HepG2 (cell line): ENCODE measurements around the gene TBC1D22A. TPM values are rescaled to one million over a fixed set of nuclear protein-coding genes. Genes with fewer than 3 reads are reported as not detected.

Experiments used
- ATAC-seq: fragments of 200-7000 bp; cut with Tn5 transposase; 3 replicates; pipeline ENCODE4 v1.9.1; 2020; ENCODE audit warnings: mild to moderate bottlenecking, moderate library complexity
- BruUV-seq: library from RNA; stranded (reverse); fragments of 400-500 nt; replicated peaks from 2 replicates; lab custom pipeline; 2021; lab: Mats Ljungman, UMichigan
- CTCF ChIA-PET: fragments of 300-600 bp; formaldehyde crosslinking; extraction: SDS; loops from one replicate; lab custom pipeline; 2021; ENCODE audit warnings: low total read pairs, inconsistent platforms, low intra/inter-chr PET ratio; lab: Yijun Ruan, JAX
- POLR2A ChIA-PET: fragments of 350-600 bp; sonication (Branson Sonifier 250); formaldehyde crosslinking; loops from one replicate; lab custom pipeline; 2020; ENCODE audit warnings: antibody characterized with exemption, inconsistent platforms; lab: Yijun Ruan, JAX
- DNase-seq: peaks from one replicate; pipeline ENCODE4 v3.0.0-alpha.2; 2015; ENCODE audit warnings: low spot score
- FAIRE-seq: peaks from 3 replicates; lab custom pipeline; 2011; peaks lifted over from hg19 to GRCh38; lab: Jason Lieb, UNC
- H2AFZ ChIP-seq: one replicate; pipeline ENCODE4 v1.6.1; 2011; ENCODE audit warnings: low read length, inconsistent platforms
- H3K27ac ChIP-seq: fragments of 300-600 bp; 3 replicates; pipeline ENCODE4 v1.8.0; 2011; ENCODE audit warnings: mixed run types, mild to moderate bottlenecking, mixed read lengths, low read length, inconsistent platforms; ENCODE audit not compliant: insufficient read depth; ENCODE audit errors: extremely low read length
- H3K27me3 ChIP-seq, 2 experiments: fragments of 200-600 bp in 1 of 2; 2 replicates in 1 of 2; 3 replicates in 1 of 2; pipeline versions ENCODE4 v1.6.0 to v1.8.0; 2011; ENCODE audit warnings: low read length in 2 of 2, mild to moderate bottlenecking in 2 of 2, moderate library complexity in 2 of 2, inconsistent platforms in 1 of 2; ENCODE audit not compliant: insufficient read depth in 2 of 2, control insufficient read depth in 1 of 2
- H3K36me3 ChIP-seq, 2 experiments: fragments of 200-600 bp in 1 of 2; replicated peaks in 1 of 2; 2 replicates in 1 of 2; 3 replicates in 1 of 2; pipeline versions ENCODE4 v1.5.1 to v1.8.0; 2011; ENCODE audit warnings: low read length in 2 of 2, inconsistent platforms in 1 of 2; ENCODE audit not compliant: insufficient read depth in 2 of 2, control insufficient read depth in 1 of 2
- H3K4me1 ChIP-seq: 2 replicates; pipeline ENCODE4 v1.5.1; 2012; ENCODE audit warnings: low read length, inconsistent platforms; ENCODE audit not compliant: insufficient read depth
- H3K4me2 ChIP-seq: 2 replicates; pipeline ENCODE4 v1.6.0; 2011; ENCODE audit warnings: low read depth, low read length, inconsistent platforms
- H3K4me3 ChIP-seq, 3 experiments: fragments of 200-600 bp in 1 of 3; sonication (generic), shearing (Covaris generic) in 1 of 3; replicated peaks in 1 of 3; 2 replicates each; pipeline ENCODE4 v1.5.1; 2011 to 2016; ENCODE audit warnings: low read length in 3 of 3, inconsistent platforms in 2 of 3, low read depth in 2 of 3, mild to moderate bottlenecking in 2 of 3, control low read depth in 1 of 3, mixed read lengths in 1 of 3; ENCODE audit not compliant: insufficient read depth in 1 of 3
- H3K79me2 ChIP-seq: one replicate; pipeline ENCODE4 v1.6.1; 2011; ENCODE audit warnings: low read length, inconsistent platforms; ENCODE audit not compliant: insufficient read depth
- H3K9ac ChIP-seq: 2 replicates; pipeline ENCODE4 v1.6.0; 2011; ENCODE audit warnings: mild to moderate bottlenecking, low read depth, low read length, inconsistent platforms; ENCODE audit not compliant: insufficient read depth
- H3K9me3 ChIP-seq: 2 replicates; pipeline ENCODE4 v1.5.1; 2012; ENCODE audit warnings: mild to moderate bottlenecking, low read length
- H4K20me1 ChIP-seq: 2 replicates; pipeline ENCODE4 v1.6.0; 2011; ENCODE audit warnings: inconsistent platforms, mild to moderate bottlenecking, low read length, moderate library complexity; ENCODE audit not compliant: insufficient read depth
- HES4 ChIP-seq: sonication (generic); formaldehyde crosslinking; IDR thresholded peaks from 2 replicates; pipeline ENCODE4 v1.9.0; 2021; ENCODE audit warnings: mild to moderate bottlenecking, missing genetic modification reagents, borderline replicate concordance
- HMG20A ChIP-seq: IDR thresholded peaks from 2 replicates; pipeline ENCODE4 v1.6.1; 2016; ENCODE audit warnings: borderline replicate concordance
- STAG1 ChIP-seq: sonication (generic); formaldehyde crosslinking; IDR thresholded peaks from 2 replicates; pipeline ENCODE4 v1.4.0; 2020; ENCODE audit warnings: missing genetic modification reagents
- ZBTB33 ChIP-seq: sonication (generic); formaldehyde crosslinking; IDR thresholded peaks from 2 replicates; pipeline ENCODE4 v1.4.0; 2020; ENCODE audit warnings: missing genetic modification reagents
- ZBTB38 ChIP-seq: sonication (generic); formaldehyde crosslinking; IDR thresholded peaks from 2 replicates; pipeline ENCODE4 v1.5.1; 2020; ENCODE audit warnings: mild to moderate bottlenecking, missing genetic modification reagents
- ZNF704 ChIP-seq: sonication (generic); formaldehyde crosslinking; IDR thresholded peaks from 2 replicates; pipeline ENCODE4 v1.8.1; 2023; ENCODE audit warnings: mild to moderate bottlenecking, inconsistent platforms, moderate library complexity, missing genetic modification reagents, borderline replicate concordance
- ZSCAN5A ChIP-seq: sonication (generic); formaldehyde crosslinking; IDR thresholded peaks from 2 replicates; pipeline ENCODE4 v1.8.0; 2022; ENCODE audit warnings: mild to moderate bottlenecking, missing genetic modification reagents, borderline replicate concordance
- WGBS: methylation state at CpG from one replicate; pipeline ENCODE4 v1.1.6; 2017; ENCODE audit warnings: low lambda C conversion rate; 5-methylcytosine and 5-hydroxymethylcytosine counted together
- in situ Hi-C: cut with HindIII; loops from 2 replicates; pipeline ENCODE4 v1.10.0; 2017; ENCODE audit warnings: low pct_unique_long_range_greater_than_20kb; ENCODE audit not compliant: extremely low pct_ligation_motif_present
- intact Hi-C: fragments of 100-400 bp; cut with micrococcal nuclease; formaldehyde crosslinking; loops from one replicate; pipeline ENCODE4 v1.10.0; 2022; ENCODE audit not compliant: unreplicated experiment
- polyA plus RNA-seq, 8 experiments: library from polyadenylated mRNA; depleted of rRNA in 3 of 8; stranded (reverse) in 7 of 8; unstranded in 1 of 8; fragments of >200 nt; fragmentation: Illumina TruSeq in 4 of 8; extraction: Trizol in 4 of 8; gene quantifications; 2 replicates each; pipeline versions ENCODE4 v1.2.1 to v1.2.3, GENCODE V29; 2011 to 2016; ENCODE audit warnings: low read depth in 4 of 8, missing spikeins in 1 of 8, mixed read lengths in 1 of 8; ENCODE audit not compliant: insufficient read depth in 1 of 8
- total RNA-seq, 5 experiments: library from RNA; depleted of rRNA; stranded (reverse); fragments of >200 nt; fragmentation: Illumina TruSeq; extraction: Trizol; gene quantifications; 2 replicates each; pipeline ENCODE4 v1.2.3, GENCODE V29; 2016; ENCODE audit warnings: low read depth in 1 of 5
- TF ChIP-seq, protein P1 (sequence below): sonication (generic); formaldehyde crosslinking; IDR thresholded peaks from 2 replicates; pipeline ENCODE4 v1.5.0; 2020; ENCODE audit warnings: mild to moderate bottlenecking, missing genetic modification reagents, moderate library complexity

Gene TBC1D22A
- total and polyA plus RNA-seq, 2 of the 13 experiments (the other 11 are each of a cell fraction or from before 2014, with no cell fraction given) = 17.3 to 18.0 TPM

- Histone ChIP-seq H2AFZ (no peak overlapping the region), H3K4me3 (no peak overlapping the region), H3K4me1 (peaks cover 7% of the 10 kb centered on the region; the same call in 1 of the 2 replicates), H3K9me3 (no peaks in the 10 kb centered on the region), H3K4me2 (no peak overlapping the region), H3K9ac (no peak overlapping the region)
- intact Hi-C loops (no loop called here), in situ Hi-C loops (no loop called here)
- FAIRE-seq (no peak), ATAC-seq (no peak), DNase-seq (no peak)
- no TSS peak for BruUV-seq
- POLR2A ChIA-PET = no interaction called here
- CTCF ChIA-PET = no interaction called here
- no peak for TF ChIP-seq ZNF704
- no peak for TF ChIP-seq HMG20A (CRISPR knock-in tag)
- no peak for TF ChIP-seq ZSCAN5A
- no peak for TF ChIP-seq ZBTB38 (CRISPR knock-in tag)
- TF ChIP-seq, all 625 proteins: peak for 0
- no peak overlapping the region for H3K27ac ChIP-seq
- H3K79me2 ChIP-seq = no peaks in the 10 kb centered on the region
- WGBS = 99% methylated on average over 11 of the region's 14 CpGs
- H3K27me3 ChIP-seq = no peaks in the 10 kb centered on the region
- no peaks in the 10 kb centered on the region for H4K20me1 ChIP-seq
- H3K36me3 ChIP-seq = no peaks in the 10 kb centered on the region; a peak in 1 of 5 replicates
These were observed 362.5 kb downstream of the TBC1D22A start for GRCh38 chr22:47124961-47125360.

DNA sequence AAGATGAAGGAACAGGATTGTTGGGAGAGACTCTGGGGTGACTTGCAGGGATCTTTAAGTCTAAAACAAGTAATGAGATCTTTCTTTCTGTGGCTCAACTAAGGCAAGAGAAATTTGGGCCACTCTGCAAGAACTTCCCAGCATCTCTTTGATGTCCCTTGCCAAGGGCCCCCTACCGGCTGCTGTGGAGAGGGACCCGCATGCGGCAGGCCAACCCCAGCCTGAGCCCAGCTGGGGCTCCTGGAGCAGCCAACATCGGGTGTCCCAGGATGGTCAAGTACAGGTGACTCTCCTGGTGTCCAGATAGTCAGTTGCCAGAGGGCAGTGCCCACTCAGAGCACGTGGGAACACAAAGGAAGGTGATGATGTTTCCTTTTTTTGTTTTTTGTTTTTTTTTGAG, 363.2 kb downstream of the TBC1D22A start:
- WGBS = 84% methylated on average over 2 of the region's 5 CpGs
- no peaks in the 10 kb centered on the region for H3K79me2 ChIP-seq
- H3K4me1 ChIP-seq = peaks cover 7% of the 10 kb centered on the region; the same call in 1 of the 2 replicates
- no peak overlapping the region for H2AFZ ChIP-seq
- H3K9me3 ChIP-seq = no peaks in the 10 kb centered on the region
- FAIRE-seq (no peak), ATAC-seq (peak; percentile 63; the same call in 2 of the 3 replicates), DNase-seq (no peak)
- H3K9ac ChIP-seq = no peak overlapping the region
- ChIA-PET POLR2A (no interaction called here), CTCF (no interaction called here)
- H4K20me1 ChIP-seq = no peaks in the 10 kb centered on the region
- no peak overlapping the region for H3K4me2 ChIP-seq
- no peaks in the 10 kb centered on the region for H3K27me3 ChIP-seq
- H3K36me3 ChIP-seq = no peaks in the 10 kb centered on the region; a peak in 1 of 5 replicates
- H3K4me3 ChIP-seq = no peak overlapping the region
- no peak overlapping the region for H3K27ac ChIP-seq
- in situ Hi-C loops (no loop called here), intact Hi-C loops (no loop called here)
- BruUV-seq = no TSS peak
- TF ChIP-seq HES4 (CRISPR knock-in tag) (no peak), ZBTB33 (CRISPR knock-in tag) (peak; percentile 75; the same call in 1 of the 2 replicates), STAG1 (CRISPR knock-in tag) (peak; percentile 23; the same call in 1 of the 2 replicates)
- TF ChIP-seq, protein P1, sequence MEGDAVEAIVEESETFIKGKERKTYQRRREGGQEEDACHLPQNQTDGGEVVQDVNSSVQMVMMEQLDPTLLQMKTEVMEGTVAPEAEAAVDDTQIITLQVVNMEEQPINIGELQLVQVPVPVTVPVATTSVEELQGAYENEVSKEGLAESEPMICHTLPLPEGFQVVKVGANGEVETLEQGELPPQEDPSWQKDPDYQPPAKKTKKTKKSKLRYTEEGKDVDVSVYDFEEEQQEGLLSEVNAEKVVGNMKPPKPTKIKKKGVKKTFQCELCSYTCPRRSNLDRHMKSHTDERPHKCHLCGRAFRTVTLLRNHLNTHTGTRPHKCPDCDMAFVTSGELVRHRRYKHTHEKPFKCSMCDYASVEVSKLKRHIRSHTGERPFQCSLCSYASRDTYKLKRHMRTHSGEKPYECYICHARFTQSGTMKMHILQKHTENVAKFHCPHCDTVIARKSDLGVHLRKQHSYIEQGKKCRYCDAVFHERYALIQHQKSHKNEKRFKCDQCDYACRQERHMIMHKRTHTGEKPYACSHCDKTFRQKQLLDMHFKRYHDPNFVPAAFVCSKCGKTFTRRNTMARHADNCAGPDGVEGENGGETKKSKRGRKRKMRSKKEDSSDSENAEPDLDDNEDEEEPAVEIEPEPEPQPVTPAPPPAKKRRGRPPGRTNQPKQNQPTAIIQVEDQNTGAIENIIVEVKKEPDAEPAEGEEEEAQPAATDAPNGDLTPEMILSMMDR (CRISPR knock-in tag) = peak; percentile 25; the same call in 1 of the 2 replicates
